Neural cell (in vitro differentiated cells): ENCODE results near the gene ENOX1.

ENCODE experiments used
- CTCF ChIP-seq: fragments of 450-650 bp; IDR thresholded peaks from 2 replicates; pipeline ENCODE4 v1.5.1; 2014; ENCODE audit warnings: antibody characterized with exemption, mild to moderate bottlenecking, moderate library complexity; ENCODE audit not compliant: poor library complexity, severe bottlenecking
- EP300 ChIP-seq: fragments of 450-650 bp; conservative IDR thresholded peaks from 2 replicates; pipeline ENCODE4 v1.6.1; 2014; ENCODE audit warnings: antibody characterized with exemption, mild to moderate bottlenecking, moderate library complexity; ENCODE audit not compliant: poor library complexity, severe bottlenecking
- EZH2 ChIP-seq: fragments of 200-600, 300-800 bp; shearing (Covaris generic), sonication (generic); IDR thresholded peaks from 2 replicates; pipeline ENCODE4 v1.6.1; 2014; ENCODE audit warnings: antibody characterized with exemption, low read length, borderline replicate concordance, mild to moderate bottlenecking; ENCODE audit not compliant: insufficient read depth, poor library complexity, severe bottlenecking
- REST ChIP-seq: IDR thresholded peaks from 2 replicates; pipeline ENCODE4 v1.6.1; 2012; ENCODE audit warnings: borderline replicate concordance
- SMC3 ChIP-seq: fragments of 450-650 bp; conservative IDR thresholded peaks from 2 replicates; pipeline ENCODE4 v1.6.1; 2014; ENCODE audit warnings: antibody characterized with exemption, mild to moderate bottlenecking, moderate library complexity; ENCODE audit not compliant: poor library complexity

- no peak for TF ChIP-seq EP300
- TF ChIP-seq CTCF = no peak
- no peak for TF ChIP-seq EZH2
- no peak for TF ChIP-seq SMC3
- TF ChIP-seq REST = no peak
Observed at GRCh38 chr13:43170506-43170905, 616.3 kb downstream of the ENOX1 start.
